ENCODE results near the gene HIVEP3.
"Not testable (repeated sequence)": the region's sequence is repeated elsewhere in the genome, so short reads cannot be mapped to it uniquely, and the experiment has no call there.

Gene HIVEP3

GRCh38 chr1:41933106-41933505 is 14.4 kb upstream of the HIVEP3 start:
- Mint-ChIP-seq H3K4me1 (no peaks in the 10 kb centered on the region), H3K27ac (no peak overlapping the region), H3K27me3 (ENCODE audit: low read depth) (peaks cover 36% of the 10 kb centered on the region), H3K36me3 (ENCODE audit: low read depth) (no peaks in the 10 kb centered on the region), H3K9me3 (peaks cover 15% of the 10 kb centered on the region), H3K4me3 (no peak overlapping the region)
- TF ChIP-seq CTCF (IDR thresholded peaks at IDR 0.05; ENCODE audit: unreplicated experiment in 3 of 3) = no peak

- Mint-ChIP-seq H3K9me3 (peaks cover 15% of the 10 kb centered on the region), H3K4me1 (no peaks in the 10 kb centered on the region), H3K27ac (no peak overlapping the region), H3K36me3 (ENCODE audit: low read depth) (no peaks in the 10 kb centered on the region), H3K27me3 (ENCODE audit: low read depth) (peaks cover 47% of the 10 kb centered on the region), H3K4me3 (no peak overlapping the region)
- no peak for TF ChIP-seq CTCF (IDR thresholded peaks at IDR 0.05; ENCODE audit: unreplicated experiment in 3 of 3)
Observed at GRCh38 chr1:41931578-41931977, 12.9 kb upstream of the HIVEP3 start.

- TF ChIP-seq CTCF (IDR thresholded peaks at IDR 0.05; ENCODE audit: unreplicated experiment in 3 of 3) = no peak
- Mint-ChIP-seq H3K27me3 (ENCODE audit: low read depth) (peaks cover 40% of the 10 kb centered on the region), H3K36me3 (ENCODE audit: low read depth) (no peaks in the 10 kb centered on the region), H3K9me3 (no peaks in the 10 kb centered on the region), H3K4me3 (no peak overlapping the region), H3K27ac (no peak overlapping the region), H3K4me1 (no peaks in the 10 kb centered on the region)
Observed at GRCh38 chr1:41927118-41927517, 8.4 kb upstream of the HIVEP3 start.

GRCh38 chr1:41925712-41926111 is 7.0 kb upstream of the HIVEP3 start:
- H3K36me3 Mint-ChIP-seq (ENCODE audit: low read depth) = no peaks in the 10 kb centered on the region

GRCh38 chr1:41924911-41925310 is 6.2 kb upstream of the HIVEP3 start:
- Mint-ChIP-seq H3K27ac (no peak overlapping the region), H3K4me1 (peaks cover 4% of the 10 kb centered on the region), H3K9me3 (no peaks in the 10 kb centered on the region), H3K27me3 (ENCODE audit: low read depth) (peaks cover 42% of the 10 kb centered on the region), H3K4me3 (no peak overlapping the region), H3K36me3 (ENCODE audit: low read depth) (no peaks in the 10 kb centered on the region)
- TF ChIP-seq CTCF (IDR thresholded peaks at IDR 0.05; ENCODE audit: unreplicated experiment in 3 of 3) = no peak

More at GRCh38 chr1:41925712-41926111, 7.0 kb upstream of the HIVEP3 start:
- no peaks in the 10 kb centered on the region for H3K4me1 Mint-ChIP-seq
- H3K4me3 Mint-ChIP-seq = no peak overlapping the region
- no peaks in the 10 kb centered on the region for H3K9me3 Mint-ChIP-seq
- TF ChIP-seq CTCF (IDR thresholded peaks at IDR 0.05; ENCODE audit: unreplicated experiment in 3 of 3) = no peak
- H3K27ac Mint-ChIP-seq = no peak overlapping the region
- H3K27me3 Mint-ChIP-seq (ENCODE audit: low read depth) = peaks cover 43% of the 10 kb centered on the region

- peak overlapping the region in 1 of 3 experiments; percentile 24 for H3K4me3 Mint-ChIP-seq
Observed at GRCh38 chr1:41921271-41921670, 2.5 kb upstream of the HIVEP3 start.

More at GRCh38 chr1:41921271-41921670, 2.5 kb upstream of the HIVEP3 start:
- H3K27ac Mint-ChIP-seq; H3K36me3 Mint-ChIP-seq (ENCODE audit: low read depth); H3K9me3 Mint-ChIP-seq: not testable (repeated sequence)
- H3K27me3 Mint-ChIP-seq (ENCODE audit: low read depth) = peaks cover 45% of the 10 kb centered on the region
- peaks cover 34% of the 10 kb centered on the region for H3K4me1 Mint-ChIP-seq

Data from nephron (organoid).